DMS114 treated with DMSO at 0.1 percent for 48 hours (cell line): Measurements from ENCODE around the gene ARMH2.
A peak's percentile ranks its signal among the peaks of the same experiment; 100 is the strongest.

Source experiments
- DNase-seq: peaks from one replicate; lab custom pipeline; 2025; ENCODE audit not compliant: unreplicated experiment; lab: John Stamatoyannopoulos, UW

ARMH2 gene

DNA sequence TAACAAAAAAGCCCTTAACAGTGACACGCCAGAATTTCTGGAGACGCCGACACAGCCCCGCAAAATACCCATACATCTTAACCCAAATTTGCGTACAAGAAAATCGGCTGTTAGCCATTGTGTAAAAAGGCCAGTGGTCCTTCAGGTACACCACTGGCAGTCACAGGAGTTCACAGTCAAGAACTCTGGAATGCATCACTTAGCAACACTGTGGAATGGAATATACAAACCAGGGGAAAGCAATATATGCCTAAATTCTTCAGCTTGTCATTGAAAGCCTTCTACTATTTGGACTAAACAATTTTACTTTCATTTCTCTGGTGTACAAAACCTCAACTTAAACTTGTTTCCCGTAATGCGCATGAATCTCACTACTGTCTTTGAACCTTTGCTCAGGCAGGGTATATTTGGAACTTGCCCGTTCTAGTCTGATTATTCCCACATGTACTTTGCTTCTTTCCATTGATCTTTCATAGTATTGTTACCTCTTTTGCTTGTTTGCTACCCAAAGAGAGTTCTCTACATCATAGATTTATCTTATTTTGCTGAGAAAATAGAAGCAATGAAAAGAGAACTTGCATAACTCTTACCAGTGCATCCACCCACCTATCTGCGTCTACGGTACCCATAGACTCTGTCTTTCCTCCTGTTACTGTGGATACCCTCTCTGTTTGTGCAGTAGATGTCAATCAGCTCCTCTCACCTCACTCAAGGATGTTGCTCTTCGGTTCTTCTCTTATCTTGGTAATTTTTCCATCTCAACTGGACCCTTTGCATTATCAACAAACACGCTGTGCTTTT lies at the start of gene ARMH2:
Gene ARMH2, minus strand, starts transcription at position 178 of the 801 bp plus-strand sequence. Its CDS starts 60 bp downstream, at position 118.
- DNase-seq = no peak

DNA sequence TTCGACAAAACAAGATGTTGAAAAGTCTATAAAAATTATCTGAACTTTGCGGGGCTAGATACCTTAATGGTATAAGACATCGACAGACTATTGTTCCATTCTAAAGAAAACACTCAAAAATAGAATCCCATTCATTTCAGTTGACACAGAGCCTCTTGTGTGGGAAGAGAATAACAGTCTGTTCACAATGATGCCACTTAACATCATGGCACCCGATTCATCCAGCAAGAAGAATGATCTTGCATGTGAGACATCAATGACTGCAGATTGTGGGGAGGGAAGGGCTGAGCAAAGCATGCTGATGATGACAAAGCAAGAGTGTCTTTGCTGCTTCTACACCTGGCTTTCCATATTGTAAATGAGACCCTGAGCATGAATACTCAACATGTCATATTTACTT lies 49.7 kb upstream of the ARMH2 start:
- no peak for DNase-seq

DNA sequence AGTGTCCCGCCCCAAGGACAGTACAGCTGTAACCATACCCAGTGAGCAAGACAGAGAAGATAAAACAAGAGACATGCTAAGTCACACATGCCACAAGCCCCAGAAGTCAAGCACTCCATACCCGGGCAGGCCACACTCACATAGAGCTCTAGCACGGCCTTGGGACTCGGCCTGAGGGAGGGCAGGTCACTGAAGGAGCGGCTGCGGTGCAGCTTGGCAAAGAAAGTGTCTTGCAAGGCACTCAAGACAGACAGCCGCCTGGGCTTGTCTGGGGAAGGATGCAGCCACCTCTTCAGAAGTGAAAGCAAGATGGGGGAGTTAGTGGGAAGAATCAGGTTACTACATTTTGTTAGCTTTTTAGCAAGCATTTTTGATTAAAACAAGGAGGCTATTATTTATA lies 48.7 kb upstream of the ARMH2 start:
- no peak for DNase-seq

DNA sequence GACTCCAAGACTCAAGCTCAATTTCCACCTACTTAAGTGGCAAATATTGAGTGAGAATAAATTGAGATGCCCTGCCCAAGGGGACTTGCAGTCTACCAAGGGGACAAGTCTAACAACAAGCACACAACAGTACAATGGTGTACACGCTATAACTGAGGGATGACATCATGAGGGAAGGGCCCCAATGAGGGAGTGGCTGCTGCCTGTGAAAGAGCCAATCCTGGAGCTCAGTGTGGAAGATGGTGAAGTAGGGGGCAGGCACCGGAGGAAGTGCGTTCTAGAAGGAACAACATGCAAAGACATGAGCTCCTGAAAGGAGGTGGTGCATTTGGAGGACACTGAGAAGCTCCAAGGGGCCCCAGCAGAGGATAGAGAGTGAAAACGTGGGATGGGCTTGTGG lies 46.9 kb upstream of the ARMH2 start:
- DNase-seq = no peak

DNA sequence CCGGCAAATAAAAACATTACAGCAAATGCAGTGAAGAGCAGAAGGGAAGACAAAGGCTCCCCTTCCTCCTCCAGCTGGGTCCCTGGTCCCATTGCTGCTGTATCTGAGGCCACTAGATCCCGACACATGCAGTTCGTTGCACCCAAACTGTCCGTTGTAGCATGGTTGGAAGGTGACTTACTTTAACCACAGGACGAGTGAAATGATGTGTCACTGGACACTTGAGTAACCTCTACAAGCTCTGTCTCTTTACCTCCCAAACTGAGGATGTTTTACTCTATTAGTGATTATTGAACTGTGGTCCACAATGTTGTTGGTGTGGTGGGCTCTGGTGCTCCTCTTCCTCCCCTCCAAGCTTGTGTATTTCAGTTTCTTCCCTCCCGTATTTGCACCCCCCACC lies 46.2 kb upstream of the ARMH2 start:
- DNase-seq = no peak

DNA sequence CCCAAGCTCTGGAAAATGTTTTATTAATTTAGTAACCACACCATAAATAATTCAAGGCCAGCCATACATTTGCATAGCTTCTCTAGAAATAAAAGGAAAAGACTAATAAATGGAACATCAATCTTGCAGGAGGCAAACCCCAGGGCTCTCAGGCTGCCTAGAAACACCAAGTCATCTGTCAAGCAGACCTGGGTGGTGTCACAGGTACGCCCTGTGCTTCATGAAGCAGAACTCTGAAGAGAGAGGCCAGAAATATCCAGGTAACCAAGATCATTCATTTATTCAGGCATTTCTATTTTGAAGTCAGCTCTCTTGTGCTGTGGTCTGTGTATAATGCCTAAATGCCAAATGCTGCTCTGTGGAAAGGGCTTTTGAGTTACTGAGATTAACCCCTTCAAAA lies 45.3 kb upstream of the ARMH2 start:
- no peak for DNase-seq

DNA sequence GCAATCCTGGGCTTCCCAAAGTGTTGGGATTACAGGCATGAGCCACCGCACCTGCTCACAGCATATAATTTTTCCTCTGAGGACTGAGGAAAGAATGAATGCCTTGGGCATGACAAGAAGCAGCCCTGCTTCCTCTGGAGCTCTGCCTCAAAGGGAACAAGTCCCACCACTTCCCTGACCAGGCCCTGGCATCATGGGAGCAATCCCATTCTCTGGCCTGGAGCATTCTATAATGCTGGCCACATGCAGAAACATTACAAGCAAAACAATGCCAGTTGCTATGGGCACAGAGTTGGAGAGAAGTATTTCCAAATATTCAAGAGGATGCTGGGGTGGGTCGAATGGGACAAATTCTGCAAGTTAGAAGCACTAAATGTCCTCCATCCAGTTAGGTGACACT lies 41.5 kb upstream of the ARMH2 start:
- DNase-seq = no peak

DNA sequence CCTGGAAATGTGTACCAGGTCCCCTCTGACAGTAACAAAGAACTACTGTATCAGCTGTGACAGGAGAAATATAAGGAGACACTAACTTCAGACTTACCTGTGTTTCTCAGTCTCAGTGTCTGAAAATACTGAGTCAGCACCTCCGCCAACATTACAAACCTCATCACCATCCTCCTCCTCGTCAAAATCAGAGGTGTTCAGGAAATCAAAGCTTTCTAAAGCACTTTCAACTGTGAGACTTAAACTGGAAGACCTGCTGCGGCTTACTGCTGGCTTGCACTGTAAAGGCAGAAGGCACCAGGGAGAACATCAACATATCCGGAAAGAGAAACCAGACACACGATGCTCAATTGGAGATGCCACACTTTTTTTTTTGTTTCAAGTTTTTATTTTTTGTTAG lies 40.3 kb upstream of the ARMH2 start:
- DNase-seq = no peak

DNA sequence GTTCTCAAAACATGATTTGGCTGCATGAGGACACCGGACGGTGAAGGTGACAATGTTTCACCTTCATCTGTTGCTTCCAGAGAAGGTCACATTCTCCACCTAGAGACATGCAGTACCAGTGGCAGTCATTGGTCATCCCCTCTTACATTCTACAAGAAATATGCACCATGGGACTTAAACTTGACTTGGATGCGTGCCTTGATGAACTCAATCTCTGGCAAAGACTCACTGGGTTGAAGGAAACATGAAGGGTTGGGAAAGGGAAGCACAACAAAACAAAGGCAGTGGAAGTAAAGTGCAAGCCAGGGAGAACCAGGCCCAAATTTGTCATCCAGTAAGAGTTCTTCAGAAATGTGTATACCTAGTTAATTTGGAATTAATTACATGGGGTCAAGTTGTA lies 39.4 kb upstream of the ARMH2 start:
- no peak for DNase-seq

DNA sequence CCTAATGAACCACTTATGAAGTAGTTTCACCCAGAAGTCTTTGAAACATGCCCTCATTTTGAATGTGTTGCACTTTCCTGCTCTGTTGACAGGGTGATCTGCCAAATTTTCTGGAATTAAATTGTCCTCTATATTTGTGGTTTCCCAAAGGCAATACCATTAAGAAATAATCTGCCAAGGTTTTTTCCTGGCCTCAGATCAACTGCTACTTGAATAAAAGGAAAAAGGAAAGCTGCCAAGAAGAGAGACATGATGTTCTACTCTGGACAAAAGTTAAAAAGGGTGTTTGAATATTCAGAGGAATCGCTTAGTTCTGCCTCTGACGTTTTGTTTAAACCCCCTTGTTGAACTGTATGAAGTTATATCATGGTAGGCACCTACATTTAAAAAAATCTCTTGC lies 37.4 kb upstream of the ARMH2 start:
- no peak for DNase-seq

DNA sequence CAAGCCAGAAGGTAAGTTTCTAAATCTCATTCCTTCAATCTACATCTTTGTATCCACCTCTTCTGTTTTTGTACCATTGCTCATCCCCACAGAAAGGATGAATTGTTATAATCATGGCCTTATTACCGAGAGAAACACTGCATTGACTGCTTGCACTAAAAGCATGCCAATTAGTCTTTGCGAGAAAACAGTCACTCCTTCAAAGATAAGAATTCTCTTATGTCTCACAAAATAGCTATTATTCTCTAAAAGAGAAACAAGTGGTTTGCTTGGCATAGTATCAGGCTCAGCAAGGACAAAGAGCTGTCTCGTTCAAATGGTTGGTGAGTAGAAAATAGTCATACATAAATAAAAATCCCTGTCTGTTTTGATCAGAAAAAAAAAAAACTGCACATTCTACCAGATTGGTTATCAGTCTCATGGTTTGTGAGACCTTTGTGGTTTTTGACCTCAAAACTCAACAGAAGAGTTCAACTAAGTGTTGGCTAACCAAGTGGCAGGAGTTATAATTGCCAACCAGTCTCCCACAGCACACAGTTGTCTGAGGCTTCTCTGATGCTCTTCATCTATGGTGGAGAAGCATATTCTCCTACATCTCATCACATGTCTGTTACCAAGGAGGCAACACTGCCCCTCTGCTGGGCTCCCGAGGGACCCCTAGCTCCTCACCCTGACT lies 35.1 kb upstream of the ARMH2 start:
- DNase-seq = no peak

DNA sequence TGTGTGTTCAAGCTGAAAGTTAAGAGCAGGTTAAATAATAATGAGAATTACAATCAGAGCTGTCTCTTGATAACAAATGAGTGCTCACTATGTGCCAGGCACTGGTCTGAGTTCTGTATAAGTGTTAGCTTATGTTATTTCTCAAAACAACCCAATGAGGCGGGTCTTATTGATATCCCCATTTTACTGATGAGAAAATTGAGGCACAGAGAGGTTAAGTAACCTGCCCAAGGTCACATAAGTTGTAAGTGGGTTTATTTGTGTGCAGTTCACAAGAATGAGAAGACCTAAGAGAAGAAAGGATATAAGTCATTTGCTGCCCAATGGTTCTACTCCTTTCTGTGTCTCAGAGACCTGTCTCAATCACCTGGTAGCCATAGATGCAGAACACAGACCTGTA lies 34.1 kb upstream of the ARMH2 start:
- no peak for DNase-seq

DNA sequence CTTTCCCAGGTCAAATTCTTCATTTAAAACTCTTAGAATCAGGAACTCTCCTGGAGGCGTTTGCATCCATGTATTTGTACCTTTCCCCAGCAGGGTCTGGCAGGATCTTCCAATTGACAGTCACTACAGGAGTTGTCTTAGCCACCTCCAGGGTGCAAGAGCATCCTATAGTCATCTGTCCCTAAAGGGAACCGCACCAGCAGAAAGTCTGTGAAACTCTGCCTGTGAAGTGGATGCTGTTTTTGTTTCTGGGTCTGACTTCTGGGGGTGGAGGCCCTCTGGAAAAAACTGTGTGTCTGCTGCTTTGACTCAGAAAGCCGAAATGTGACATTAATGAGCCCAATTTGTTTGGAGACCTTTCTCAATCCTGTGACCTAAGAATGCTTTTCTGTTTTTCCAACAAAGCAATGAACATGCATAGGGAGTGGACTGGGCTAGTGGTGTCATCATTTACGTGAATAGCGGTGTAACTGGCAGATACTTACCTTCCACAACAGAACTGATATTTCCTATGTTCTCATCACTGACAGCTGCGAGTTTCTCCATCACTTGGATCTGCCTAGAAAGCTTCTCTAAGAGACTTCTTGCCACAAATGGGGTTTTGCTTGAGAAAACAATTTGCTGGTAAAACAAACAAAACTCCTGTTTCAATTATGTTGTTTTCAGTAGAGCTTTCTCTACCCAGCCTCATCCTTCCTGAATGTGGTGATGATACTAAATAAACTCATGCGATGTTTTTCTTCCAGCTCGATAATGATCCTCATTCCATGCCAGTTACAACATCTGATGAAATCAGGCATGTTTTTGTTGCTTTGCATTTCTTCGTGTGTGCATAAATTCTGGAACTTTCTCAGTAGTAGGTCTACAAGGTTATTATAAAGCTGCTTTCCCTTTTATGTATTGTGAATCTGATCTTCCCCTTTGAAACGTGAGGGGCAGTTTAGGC lies 33.3 kb upstream of the ARMH2 start:
- DNase-seq = no peak

DNA sequence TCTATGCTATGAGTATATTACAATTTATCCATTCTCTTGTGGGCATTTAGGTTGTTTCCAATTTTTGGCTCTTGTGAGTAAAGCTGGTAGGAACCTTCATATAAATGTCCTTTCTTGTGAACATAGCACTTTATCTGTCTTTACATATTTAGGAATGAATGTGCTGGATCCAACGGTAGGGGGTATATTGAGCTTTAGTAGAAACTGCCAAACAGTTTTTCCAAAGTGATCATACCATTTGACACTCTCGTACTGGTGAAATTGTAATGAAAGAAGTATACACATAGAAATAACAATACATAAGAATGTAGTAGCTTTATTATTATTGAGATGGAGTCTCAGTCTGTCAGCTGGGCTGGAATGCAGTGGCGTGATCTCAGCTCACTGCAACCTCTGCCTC lies 30.9 kb upstream of the ARMH2 start:
- peak; percentile 16 for DNase-seq

DNA sequence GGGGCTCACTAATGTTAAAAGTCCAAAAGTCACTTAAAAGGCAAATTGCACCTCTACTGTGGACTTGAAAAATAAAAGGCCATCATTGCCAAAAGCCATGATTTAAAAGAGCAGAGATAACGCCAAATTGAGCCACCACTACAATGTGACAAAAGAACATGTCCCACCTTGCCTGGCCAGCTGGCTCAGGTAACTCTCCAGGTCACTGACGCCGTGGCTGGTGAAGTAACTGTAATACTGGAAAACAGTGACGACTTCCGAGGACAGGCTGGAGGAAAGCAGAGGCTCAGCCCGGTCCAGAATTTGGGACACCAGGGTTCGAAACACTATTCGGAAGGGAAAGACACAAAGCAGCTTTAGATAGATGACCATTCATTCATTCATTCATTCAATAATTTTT lies 29.3 kb upstream of the ARMH2 start:
- no peak for DNase-seq

DNA sequence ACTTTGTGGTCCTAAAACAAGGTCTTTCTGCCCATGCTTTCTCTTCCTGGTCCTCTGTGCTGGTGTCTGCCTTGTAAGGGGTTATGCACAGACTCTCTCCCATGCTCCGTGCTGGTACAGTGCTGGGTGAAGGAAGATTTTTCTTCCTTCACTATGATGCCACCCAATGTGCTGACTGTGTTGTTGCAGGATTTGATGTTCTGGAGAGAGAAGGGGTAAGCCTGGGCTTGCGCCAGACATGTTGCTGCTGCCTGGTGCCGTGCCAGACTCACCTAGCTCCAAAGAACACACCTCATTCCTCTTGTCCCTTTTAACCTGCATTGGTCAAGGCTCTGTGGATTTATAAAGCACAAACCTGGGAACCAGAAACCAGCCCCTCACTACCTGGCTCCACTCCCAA lies 28.4 kb upstream of the ARMH2 start:
- DNase-seq = no peak

DNA sequence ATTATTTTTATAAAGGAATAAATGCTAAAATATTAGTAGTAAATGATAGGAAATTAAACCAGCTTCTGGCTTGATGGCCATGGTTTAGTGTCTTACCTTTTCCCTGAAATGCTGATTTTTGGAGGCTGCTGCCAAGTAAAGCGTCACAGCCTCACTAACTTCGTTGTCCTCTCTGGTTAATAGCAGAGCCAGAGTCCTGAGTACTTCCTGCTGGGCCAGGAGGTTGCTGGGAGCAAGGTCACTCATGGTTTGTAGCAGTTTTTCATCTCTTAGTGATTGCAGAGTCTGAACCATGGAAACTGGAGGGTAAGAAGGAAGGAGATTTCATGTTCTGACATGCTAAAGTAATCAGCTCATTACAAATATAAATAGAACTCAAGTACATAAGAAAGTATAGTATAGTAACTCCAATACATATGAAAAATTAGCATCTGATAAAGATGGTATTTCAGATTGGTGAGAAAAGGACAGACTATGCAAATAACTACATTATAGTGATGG lies 26.5 kb upstream of the ARMH2 start:
- no peak for DNase-seq

DNA sequence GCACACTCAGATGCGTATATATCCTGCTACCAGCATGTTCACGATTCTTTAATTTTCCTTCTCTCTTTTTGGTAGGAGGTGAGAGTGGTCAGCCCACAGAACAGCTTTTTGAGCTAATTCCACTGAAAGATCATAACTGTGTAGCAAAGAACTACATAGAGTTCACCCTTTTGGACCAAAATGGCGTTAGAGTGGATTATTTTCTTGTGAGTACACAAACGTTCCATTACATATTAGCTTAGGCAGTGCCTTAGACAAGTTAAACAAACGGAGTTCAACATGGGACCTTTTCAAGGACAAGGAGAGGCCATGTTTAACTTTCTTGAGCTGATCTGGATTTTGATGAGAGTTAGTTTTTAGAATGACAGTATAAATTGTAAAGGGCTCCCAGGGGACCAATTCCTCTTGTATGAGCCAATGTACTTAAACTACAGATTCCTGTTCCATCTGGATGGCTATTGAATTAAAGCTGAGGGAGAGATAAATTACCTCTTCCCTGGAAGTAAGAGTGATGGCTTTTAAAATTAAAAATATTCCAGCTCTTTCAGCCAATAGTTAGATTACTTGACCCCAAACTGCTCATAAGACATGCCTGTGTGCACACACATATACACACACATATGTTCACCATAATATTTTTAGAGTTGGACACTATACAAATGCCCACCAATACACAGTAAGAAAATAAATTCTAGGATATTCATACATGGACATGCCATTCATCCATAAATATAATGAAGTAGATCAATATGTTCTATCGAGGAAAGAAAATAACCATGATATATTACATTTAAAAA lies 25.6 kb upstream of the ARMH2 start:
- DNase-seq = no peak

DNA sequence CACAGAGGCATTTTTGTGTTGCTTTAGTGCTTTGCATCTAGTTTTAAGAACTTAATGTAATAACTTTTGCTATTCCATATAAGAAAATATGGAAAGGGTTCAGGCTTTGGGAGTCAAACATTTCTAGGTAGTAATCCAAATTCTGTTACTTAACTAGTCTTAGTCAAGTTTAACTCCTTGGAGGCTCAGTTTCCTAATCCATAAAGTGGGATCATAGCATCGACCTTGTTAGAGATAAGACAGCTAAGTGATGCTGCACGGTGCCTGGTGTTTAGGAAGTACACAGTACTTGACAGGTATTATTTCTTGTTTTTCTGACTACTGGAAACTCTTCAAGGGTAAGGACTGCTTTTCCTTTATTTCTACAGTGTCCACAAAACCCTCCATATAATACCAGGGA lies 24.5 kb upstream of the ARMH2 start:
- DNase-seq = no peak

DNA sequence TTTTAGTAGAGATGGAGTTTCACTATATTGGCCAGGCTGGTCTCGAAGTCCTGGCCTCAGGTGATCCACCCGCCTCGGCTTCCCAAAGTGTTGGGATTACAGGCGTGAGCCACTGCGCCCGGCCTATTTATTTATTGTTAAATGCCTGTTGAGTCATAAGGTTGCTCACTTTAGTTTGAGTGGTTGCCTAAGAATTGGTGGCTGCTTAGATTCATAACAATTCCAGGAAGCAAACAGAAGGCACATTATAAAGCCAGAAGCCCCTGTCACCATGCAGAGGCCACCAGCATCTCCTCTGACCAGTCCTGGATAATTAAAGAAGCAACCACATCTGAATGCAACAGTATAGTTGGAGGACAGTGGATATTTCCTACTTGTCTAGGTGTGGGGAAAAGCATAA lies 24.0 kb upstream of the ARMH2 start:
- no peak for DNase-seq
